IPS-18c (cell line): ENCODE measurements around the gene LMBRD2.

Experiments
- H3K4me3 ChIP-seq: 2 replicates; pipeline ENCODE4 v1.7.0; 2013; ENCODE audit warnings: low read depth, mild to moderate bottlenecking, low read length, moderate library complexity; ENCODE audit not compliant: insufficient read depth
- H3K9me3 ChIP-seq: one replicate; pipeline ENCODE4 v1.6.1; 2013; ENCODE audit warnings: mild to moderate bottlenecking, low read length, moderate library complexity; ENCODE audit not compliant: control insufficient read depth, insufficient read depth

Gene LMBRD2

GRCh38 chr5:36068751-36069281, 82.9 kb downstream of the LMBRD2 start:
- no peak overlapping the region for H3K4me3 ChIP-seq

GRCh38 chr5:36066540-36067210, 85.0 kb downstream of the LMBRD2 start, which contains the start of gene UGT3A2:
Gene UGT3A2, minus strand, starts transcription at chr5:36066882. Its CDS starts 93 bp downstream, at chr5:36066789.
- peak within 1 kb of the TSS; percentile 63 for H3K4me3 ChIP-seq

More at GRCh38 chr5:36068751-36069281, 82.9 kb downstream of the LMBRD2 start:
- H3K9me3 ChIP-seq, result no peaks in the 10 kb centered on the region

GRCh38 chr5:36066001-36066539, 85.6 kb downstream of the LMBRD2 start:
- no peaks in the 10 kb centered on the region for H3K9me3 ChIP-seq
- H3K4me3 ChIP-seq, result peak overlapping the region; percentile 63

More at GRCh38 chr5:36066540-36067210, 85.0 kb downstream of the LMBRD2 start, which contains the start of gene UGT3A2:
- no peaks in the 10 kb centered on the region for H3K9me3 ChIP-seq

GRCh38 chr5:36060420-36060887, 91.2 kb downstream of the LMBRD2 start:
- no peaks in the 10 kb centered on the region for H3K9me3 ChIP-seq
- no peak overlapping the region for H3K4me3 ChIP-seq

- no peaks in the 10 kb centered on the region for H3K9me3 ChIP-seq
- H3K4me3 ChIP-seq, result no peak overlapping the region
Observed at GRCh38 chr5:36059571-36060419, 91.9 kb downstream of the LMBRD2 start.

GRCh38 chr5:36058776-36059175, 92.9 kb downstream of the LMBRD2 start:
- H3K4me3 ChIP-seq, result no peak overlapping the region

GRCh38 chr5:36057386-36057785, 94.3 kb downstream of the LMBRD2 start:
- no peaks in the 10 kb centered on the region for H3K9me3 ChIP-seq
- no peak overlapping the region for H3K4me3 ChIP-seq

More at GRCh38 chr5:36058776-36059175, 92.9 kb downstream of the LMBRD2 start:
- no peaks in the 10 kb centered on the region for H3K9me3 ChIP-seq

- no peaks in the 10 kb centered on the region for H3K9me3 ChIP-seq
- H3K4me3 ChIP-seq, result no peak overlapping the region
Observed at GRCh38 chr5:36056422-36056821, 95.3 kb downstream of the LMBRD2 start.

GRCh38 chr5:36055984-36056383, 95.7 kb downstream of the LMBRD2 start:
- Histone ChIP-seq H3K4me3 (no peak overlapping the region), H3K9me3 (no peaks in the 10 kb centered on the region)

- no peak overlapping the region for H3K4me3 ChIP-seq
- H3K9me3 ChIP-seq, result no peaks in the 10 kb centered on the region
Observed at GRCh38 chr5:36054647-36055046, 97.0 kb downstream of the LMBRD2 start.

- no peak overlapping the region for H3K4me3 ChIP-seq
- no peaks in the 10 kb centered on the region for H3K9me3 ChIP-seq
Observed at GRCh38 chr5:36052538-36052937, 99.1 kb downstream of the LMBRD2 start.

GRCh38 chr5:36049949-36050348, 101.7 kb downstream of the LMBRD2 start:
- no peaks in the 10 kb centered on the region for H3K9me3 ChIP-seq

More at GRCh38 chr5:36049949-36050348, 101.7 kb downstream of the LMBRD2 start:
- no peak overlapping the region for H3K4me3 ChIP-seq
